ENCODE data around the gene HLA-DMB.
A peak's percentile ranks its signal among the peaks of the same experiment; 100 is the strongest.

Gene HLA-DMB

DNA sequence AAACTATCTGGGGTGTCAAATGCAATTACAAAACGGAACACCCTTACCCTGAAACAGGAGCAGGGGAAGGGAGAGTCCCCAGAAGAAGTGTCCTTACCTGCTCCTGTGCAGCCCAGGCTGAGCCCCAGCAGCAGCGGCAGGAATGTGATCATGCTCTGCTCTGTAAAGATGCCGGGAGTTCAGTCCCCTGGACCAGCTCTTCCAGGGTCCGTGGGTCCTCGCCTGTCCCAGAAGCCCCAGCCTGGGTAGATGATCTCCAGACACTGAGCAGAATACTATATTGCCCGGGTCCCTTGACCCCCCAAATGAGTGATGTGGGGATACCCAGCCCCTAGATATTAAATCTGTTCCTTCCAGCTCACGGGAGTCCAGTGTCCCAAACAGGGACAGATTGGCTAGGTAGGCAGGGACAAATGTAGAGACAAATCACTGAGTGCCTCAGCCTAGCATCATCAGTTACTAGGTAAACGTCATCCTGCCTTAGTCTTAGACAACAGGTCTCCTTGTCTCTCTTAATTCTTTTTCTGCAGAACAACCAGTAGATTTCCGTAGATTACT, at the start of gene HLA-DMB:
TSS of gene HLA-DMB (minus strand) at position 373 of the 558 bp plus-strand sequence. CDS start at position 152, 221 bp downstream.
- no peak for DNase-seq (ENCODE audit: low read depth)

DNA sequence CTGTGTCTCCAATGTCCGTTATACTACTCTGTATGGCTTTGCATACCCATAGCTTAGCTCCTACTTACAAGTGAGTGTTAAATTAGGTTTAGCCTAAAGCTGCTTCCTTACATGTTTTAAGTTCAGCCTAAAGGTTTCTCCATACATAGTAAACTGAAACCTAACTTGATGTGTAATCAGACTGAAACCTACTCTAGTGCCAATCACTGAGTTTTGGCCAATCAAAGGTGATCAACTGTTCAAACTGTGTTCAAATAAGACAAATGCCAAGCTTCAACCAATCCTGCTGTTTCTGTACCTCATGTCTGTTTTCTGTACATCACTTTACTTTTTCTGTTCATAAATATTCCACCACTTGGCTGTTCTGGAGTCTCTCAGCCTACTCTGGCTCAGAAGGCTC, 48.5 kb upstream of the HLA-DMB start:
- DNase-seq (ENCODE audit: low read depth) = no peak

DNA sequence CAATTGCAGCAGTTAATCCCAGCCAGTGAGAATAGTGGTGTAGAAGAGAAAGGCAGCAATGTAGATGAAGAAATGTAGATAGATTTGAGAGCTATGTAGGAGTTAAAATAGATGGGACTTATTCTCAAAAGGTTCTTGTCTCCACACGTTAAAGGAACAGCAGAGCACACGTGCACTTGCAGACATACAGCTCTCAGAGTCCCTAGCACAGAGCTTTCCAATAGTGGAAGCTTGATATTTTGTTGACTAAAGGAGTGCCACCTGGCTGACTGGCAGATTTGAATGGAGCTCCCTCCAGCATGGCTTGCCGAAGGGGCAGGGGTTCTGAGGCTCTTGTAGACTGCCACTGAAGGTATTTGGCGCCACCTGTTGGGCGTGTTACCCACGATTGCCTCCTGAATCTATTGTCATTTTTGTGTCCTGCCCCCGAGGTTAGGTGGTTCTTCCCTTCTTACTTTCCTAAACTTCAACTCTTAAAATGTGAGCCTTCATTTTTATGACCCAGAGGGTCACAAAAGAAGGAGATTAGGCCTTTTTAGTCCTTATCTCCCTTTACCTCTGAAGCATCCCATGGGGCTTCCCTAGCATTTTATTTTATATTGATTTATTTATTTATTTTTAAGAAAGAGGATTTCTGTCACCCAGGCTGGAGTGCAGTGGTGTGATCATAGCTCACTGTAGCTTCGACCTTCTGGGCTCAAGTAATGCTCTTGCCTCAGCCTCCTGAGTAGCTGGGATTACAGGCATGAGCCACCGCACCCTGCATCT, 44.0 kb upstream of the HLA-DMB start:
- DNase-seq (ENCODE audit: low read depth) = peak; percentile 87

DNA sequence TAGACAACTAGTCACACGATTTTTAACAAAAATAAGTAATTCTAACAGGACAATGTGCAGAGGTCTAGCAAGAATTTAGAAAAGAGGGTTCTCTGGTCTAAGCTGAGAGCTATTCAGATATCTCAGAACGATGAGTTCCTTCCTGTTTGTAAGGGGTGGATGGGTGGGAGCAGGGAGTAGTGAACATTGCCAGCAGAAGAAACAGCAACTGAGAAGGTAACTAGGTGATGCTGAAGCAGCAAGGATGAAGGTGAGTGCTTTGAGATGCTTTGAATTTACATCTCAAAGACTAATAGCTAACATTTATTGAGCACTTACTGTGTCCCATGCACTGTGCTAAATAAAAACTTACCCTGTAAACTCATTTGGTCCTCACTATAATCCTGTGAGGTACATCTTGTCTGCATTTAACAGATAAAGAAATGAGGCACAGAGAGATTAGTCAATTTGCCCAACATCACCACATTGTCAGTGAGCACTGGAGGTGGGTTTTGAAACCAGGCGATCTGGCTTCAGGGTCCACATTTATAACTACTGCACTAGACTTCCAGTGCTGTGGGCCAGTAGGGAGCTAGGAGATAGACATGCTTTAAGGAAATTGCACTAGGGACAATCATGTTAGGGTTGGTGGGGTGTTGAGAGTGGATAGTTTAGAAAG, 43.3 kb upstream of the HLA-DMB start:
- DNase-seq (ENCODE audit: low read depth) = no peak

DNA sequence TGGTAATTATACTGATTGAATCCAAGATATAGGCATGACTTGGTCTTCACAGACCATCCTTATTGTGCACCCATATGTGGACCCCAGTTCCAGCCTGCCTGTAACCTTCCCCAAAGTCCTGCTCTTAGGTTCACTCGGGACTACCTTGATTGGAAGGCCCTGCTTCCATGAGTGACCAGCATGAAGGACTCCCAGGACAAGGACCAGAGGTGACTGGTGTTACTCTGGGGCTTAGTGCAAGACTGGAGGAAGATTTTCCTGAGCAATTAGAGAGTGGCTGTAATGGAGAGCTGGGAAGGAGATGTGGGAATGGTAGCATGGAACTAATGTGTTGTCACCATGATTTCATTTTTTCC, 42.6 kb upstream of the HLA-DMB start:
- DNase-seq (ENCODE audit: low read depth) = no peak

DNA sequence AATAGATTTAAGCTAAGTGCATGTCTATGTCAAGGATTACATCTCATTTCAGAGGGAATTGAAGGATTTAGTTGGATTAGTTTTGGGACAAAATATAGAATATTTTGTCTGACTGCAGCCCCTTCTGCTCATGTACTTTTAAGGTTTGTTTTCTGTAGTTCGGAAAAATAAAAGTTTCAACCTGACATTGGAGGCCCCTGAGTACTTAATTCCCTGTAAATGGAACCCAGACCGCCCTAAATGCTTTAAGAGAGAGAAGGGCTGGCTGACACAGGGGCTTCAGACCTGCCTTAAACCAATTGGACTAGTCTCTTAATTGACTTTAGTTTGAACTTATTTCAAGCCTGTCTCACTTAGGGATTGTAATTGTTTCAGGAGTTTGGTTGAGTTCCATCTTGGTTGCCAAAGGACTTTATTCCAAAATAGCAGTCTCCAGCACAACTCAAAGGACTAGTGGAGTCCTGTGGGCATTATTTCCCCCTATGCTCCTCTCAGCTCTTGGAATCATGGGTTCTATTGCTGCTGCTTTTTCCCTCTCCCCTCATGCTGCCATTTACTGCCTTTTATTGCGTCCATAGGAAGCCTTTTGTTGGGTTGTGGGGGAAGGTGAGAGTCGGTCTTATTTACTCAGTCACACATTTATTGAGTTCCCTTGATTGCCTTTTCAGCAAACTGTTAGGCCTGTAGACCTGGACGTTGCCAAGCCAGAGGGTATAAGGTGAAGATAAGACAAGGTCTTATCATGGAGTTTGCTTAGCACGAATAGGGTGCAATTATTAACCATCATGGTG, 42.1 kb upstream of the HLA-DMB start:
- DNase-seq (ENCODE audit: low read depth) = no peak

DNA sequence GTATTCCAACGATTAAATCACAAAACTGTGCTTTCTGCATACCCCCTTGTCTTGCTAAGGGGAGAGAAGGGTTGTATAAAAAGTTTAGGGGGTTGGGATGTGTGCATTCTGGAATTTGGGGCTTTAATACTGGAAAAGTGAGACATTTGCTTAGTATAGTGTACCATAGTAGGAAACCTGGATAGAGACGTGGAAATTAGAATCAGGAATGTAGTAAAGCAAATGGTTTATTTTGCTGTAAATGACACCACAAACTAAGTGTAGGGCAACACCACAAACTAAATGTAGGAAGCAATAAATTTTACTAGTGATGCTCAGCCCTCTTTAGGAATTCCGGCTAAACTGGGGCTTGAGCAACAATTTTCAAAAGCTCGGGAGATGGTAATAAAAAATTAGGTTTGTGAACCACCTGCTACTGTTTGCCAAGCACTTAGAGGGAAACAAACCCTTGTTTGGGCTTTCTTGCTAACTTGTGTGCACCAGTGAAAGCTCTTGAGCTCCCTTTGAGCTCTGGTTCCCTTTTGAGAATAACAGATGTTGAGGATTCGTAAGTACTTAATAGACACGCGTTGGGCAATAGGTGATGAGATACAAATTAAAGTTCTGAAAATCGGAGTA, 41.4 kb upstream of the HLA-DMB start:
- no peak for DNase-seq (ENCODE audit: low read depth)

DNA sequence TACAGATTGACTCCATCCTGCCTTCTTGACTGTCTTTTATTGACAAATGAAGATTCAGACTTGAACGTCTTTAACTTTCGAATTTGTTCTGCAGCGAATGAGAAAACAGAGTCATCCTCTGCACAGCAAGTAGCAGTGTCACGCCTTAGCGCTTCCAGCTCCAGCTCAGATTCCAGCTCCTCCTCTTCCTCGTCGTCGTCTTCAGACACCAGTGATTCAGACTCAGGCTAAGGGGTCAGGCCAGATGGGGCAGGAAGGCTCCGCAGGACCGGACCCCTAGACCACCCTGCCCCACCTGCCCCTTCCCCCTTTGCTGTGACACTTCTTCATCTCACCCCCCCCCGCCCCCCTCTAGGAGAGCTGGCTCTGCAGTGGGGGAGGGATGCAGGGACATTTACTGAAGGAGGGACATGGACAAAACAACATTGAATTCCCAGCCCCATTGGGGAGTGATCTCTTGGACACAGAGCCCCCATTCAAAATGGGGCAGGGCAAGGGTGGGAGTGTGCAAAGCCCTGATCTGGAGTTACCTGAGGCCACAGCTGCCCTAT, 39.7 kb upstream of the HLA-DMB start:
- no peak for DNase-seq (ENCODE audit: low read depth)

DNA sequence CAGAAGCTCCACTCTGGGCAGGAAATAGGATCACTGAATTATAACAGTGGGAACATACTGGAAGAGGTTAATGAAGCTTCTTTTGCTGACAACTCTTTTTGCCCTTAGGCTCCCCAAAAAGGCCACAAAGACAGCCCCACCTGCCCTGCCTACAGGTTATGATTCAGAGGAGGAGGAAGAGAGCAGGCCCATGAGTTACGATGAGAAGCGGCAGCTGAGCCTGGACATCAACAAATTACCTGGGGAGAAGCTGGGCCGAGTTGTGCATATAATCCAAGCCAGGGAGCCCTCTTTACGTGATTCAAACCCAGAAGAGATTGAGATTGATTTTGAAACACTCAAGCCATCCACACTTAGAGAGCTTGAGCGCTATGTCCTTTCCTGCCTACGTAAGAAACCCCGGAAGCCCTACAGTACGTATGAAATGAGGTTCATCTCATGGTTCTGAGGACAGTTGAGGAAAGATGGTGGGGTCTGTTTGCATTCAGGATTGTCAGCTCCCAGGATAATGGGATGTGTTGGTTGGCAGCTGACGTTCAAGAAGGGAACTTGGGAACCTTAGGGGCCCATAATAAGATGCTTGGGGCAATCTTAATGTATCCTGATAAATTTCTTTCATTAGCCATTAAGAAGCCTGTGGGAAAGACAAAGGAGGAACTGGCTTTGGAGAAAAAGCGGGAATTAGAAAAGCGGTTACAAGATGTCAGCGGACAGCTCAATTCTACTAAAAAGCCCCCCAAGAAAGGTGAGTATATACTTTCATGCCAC, 39.1 kb upstream of the HLA-DMB start:
- no peak for DNase-seq (ENCODE audit: low read depth)

DNA sequence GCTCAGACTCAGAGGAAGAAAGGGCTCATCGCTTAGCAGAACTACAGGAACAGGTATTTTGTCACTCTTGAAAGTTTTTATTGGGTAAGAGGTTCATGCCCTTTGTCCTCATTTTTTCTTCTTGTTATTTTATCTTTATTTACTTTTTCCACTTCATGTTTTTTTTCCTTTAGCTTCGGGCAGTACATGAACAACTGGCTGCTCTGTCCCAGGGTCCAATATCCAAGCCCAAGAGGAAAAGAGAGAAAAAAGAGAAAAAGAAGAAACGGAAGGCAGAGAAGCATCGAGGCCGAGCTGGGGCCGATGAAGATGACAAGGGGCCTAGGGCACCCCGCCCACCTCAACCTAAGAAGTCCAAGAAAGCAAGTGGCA, 37.1 kb upstream of the HLA-DMB start:
- no peak for DNase-seq (ENCODE audit: low read depth)

DNA sequence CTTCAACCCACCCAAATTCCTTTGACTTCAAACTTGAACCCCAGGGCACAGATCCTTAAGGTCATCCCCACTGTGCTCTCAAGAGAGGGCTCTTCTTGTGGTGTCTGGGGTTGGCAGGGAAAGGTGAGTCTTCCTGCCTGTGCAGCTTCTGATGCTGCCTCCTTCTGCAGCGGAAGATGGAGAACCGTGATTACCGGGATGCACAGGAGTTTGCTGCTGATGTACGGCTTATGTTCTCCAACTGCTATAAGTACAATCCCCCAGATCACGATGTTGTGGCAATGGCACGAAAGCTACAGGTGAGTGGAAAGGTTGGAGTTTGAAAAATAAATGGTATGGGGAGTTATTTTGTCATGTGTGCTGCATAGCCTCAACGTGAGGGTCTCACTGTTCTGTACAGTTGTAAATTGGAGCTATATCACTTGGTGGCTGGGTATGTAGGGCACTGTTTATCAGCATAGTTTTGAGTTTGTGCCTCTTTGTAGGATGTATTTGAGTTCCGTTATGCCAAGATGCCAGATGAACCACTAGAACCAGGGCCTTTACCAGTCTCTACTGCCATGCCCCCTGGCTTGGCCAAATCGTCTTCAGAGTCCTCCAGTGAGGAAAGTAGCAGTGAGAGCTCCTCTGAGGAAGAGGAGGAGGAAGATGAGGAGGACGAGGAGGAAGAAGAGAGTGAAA, 36.6 kb upstream of the HLA-DMB start:
- DNase-seq (ENCODE audit: low read depth) = no peak

DNA sequence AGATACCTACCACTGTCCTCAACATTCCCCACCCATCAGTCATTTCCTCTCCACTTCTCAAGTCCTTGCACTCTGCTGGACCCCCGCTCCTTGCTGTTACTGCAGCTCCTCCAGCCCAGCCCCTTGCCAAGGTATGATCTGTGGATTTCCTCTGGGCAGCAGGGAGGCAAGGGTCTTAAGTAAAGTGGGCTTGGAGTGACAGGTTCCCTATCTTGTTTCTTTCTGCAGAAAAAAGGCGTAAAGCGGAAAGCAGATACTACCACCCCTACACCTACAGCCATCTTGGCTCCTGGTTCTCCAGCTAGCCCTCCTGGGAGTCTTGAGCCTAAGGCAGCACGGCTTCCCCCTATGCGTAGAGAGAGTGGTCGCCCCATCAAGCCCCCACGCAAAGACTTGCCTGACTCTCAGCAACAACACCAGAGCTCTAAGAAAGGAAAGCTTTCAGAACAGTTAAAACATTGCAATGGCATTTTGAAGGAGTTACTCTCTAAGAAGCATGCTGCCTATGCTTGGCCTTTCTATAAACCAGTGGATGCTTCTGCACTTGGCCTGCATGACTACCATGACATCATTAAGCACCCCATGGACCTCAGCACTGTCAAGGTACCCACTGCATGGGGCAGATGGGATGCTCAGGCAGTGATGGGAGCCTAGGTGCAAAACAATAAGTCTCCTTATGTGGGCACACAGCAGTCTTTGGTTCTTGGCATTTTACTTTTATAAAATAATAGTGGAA, 35.7 kb upstream of the HLA-DMB start:
- no peak for DNase-seq (ENCODE audit: low read depth)

DNA sequence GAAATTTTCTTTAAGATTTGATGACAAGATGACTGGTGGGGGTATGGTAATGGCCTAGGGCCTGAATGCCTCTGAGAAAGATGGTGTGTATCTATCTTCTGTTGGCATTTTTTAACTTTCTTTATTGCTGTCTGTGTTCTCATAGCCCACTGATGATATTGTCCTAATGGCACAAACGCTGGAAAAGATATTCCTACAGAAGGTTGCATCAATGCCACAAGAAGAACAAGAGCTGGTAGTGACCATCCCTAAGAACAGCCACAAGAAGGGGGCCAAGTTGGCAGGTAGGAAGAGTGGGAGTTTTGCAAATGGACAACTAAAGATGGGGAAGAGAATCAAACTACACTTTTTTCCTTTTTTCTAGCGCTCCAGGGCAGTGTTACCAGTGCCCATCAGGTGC, 35.1 kb upstream of the HLA-DMB start:
- no peak for DNase-seq (ENCODE audit: low read depth)

DNA sequence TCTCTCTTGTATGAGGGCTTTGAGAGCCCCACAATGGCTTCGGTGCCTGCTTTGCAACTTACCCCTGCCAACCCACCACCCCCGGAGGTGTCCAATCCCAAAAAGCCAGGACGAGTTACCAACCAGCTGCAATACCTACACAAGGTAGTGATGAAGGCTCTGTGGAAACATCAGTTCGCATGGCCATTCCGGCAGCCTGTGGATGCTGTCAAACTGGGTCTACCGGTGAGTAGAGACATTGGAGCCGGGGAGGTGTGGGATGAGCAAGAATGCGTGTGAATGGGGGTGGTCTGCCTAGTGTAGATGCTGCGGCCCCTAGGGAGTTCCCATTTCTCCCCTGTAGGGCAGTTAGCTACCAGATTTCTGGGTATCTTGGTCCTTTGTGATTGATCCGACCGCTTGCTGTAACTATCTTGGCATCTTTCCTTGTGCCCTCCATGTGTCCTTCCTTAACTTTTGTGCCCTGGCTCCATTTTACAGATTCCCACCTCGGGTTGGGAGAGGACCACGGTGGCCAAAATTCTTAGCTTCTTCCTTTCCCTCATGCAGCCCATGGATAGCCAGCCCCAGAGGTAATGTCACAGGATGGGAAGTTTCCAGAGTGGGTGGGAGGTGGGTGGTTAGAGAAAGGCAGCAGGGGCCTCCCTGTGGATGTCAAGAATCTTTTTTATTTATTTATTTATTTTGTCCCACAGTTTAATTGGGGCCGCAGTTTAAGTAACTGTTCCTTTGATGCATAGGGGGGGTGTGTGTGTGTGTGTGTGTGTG, 33.9 kb upstream of the HLA-DMB start:
- no peak for DNase-seq (ENCODE audit: low read depth)

DNA sequence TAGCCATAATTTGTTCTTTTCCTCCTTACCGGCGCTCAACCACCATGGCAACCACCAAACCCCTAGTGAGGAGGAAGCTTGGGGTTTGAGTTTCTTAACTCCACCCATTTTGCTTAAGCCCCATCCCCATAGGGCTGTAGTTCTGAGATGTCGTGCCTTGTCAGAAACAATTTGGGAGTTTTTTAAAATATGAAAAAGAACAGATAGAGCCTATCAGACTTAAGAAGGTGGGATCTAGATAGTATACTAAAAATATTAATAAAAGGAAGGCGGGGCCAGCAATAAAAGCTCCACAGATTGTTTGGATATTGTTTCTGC, 33.1 kb upstream of the HLA-DMB start:
- no peak for DNase-seq (ENCODE audit: low read depth)

DNA sequence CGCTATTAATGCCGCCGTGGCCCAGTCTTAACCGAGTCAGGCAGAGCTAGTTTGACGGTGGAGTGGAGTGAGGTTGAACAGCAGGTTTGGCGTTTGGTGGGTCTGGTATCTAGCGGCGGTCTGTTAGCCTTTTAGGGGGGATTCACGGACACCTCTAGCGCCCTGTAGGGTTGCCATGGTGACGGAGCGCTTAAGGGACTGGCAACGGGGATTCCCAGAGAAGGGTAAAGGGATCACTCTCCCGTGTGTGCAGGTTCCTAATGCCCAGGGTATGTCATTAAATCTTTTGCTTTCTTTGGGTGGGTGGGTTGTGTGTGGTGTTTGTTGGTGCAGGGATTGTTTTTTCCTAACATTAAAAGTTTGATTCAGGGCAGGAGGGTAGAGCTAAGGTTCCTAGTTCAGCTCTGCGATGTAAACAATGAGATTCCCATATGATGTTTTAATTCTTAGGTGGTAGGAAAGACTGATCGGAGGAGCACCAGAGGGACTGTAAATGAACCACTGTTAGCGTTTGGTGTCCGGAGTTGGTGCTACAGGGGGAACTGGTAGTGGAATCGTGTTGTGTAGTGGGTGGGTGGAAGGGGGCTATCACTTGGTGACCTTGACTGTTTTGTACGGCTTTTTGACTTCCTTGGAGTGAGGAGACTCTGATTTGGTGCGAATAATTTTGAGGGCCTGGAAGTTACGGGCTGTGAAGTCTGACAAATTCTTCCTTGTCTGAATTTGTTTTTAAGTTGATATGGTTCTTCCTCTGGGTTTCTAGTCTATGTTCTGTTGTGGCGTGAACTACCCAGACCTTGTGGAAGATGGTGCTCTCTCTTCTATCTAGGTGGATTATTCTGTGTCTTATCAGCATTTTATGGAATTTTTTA, 32.6 kb upstream of the HLA-DMB start:
- peak; percentile 48 for DNase-seq (ENCODE audit: low read depth)

DNA sequence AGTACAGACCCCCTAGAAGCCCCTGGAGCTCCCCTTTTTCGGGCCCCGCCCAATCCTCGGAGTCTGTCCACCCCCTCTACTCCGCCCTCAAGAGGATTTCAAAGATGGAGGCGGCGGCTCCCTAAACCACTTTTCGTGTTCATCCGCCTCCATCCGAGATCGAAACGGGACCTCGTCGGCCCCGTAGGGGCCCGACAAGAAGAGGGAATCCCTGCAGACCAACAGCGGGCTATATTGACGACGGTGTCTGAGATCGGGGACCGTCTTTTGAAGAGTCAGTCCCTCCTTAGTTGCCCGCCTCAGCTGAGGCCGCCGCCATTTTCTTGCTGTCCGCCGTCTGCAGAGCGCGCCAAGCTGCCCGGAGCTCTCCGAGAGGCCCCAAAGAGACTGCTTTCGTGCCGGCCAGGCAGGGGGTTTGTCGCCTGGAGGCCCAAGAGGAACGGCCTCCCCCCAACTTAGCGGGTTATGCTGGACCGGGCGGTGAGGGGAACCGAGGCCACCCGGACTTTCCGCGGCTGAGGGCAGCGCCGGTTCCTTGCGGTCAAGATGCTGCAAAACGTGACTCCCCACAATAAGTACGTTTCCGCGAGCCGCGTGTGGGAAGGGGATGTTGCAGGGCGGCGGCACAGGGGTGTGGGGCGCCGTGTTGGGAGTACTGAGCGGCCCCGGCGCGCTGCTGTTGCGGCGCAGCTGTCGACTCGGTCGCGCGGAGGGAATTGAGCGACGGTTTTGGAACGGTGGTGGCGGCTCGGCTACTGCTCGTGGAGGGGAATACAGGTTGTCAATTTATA, 31.7 kb upstream of the HLA-DMB start:
- no peak for DNase-seq (ENCODE audit: low read depth)
